HFF-Myc (cell line): ENCODE results near the gene SLC24A2.

Experiments used
- DNase-seq: peaks from one replicate; pipeline ENCODE4 v3.0.0-alpha.2; 2011; ENCODE audit warnings: low read depth; ENCODE audit errors: extremely low read depth
- H3K4me3 ChIP-seq: replicated peaks from 2 replicates; pipeline ENCODE4 v1.5.1; 2011; ENCODE audit warnings: low read depth, mild to moderate bottlenecking, control low read depth, low read length
- TF ChIP-seq, protein P1 (sequence below): IDR thresholded peaks from 2 replicates; pipeline ENCODE4 v1.5.1; 2012; ENCODE audit warnings: mild to moderate bottlenecking, low read depth, low read length, control low read depth; ENCODE audit errors: missing control alignments

SLC24A2 gene

DNA sequence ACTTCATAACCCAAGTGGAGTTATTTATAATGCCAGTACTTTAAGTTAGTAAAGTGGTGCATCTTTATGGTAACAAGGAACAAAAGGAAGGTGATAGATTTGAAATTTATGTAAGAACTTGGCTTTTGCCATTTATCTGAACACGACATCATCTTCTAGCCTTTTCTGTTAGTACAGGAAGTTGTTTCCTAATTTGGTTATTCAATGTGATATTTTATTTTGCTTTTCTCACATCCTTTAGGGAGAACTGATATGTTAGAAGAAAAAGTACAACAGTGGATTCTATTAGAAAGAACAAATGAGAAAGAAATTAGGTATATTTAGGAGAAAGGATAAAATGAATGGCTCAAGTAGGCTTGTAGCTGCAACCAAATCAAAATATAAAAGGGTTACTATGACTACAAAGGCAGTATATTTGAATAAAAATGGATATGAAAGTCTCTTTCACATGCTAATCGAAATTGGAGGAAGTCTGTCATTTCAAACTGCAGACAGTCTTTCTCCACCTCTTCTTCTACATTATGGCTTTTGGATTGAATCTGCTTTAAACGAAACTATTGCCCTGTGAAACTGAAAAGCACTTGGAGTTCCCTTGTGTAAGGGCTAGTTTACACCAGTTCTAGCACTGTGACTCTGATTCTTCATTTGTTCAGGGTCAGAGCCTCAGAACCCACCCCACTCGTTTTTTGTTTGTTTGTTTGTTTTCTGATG is 18.5 kb upstream of the SLC24A2 start:
- TF ChIP-seq, protein P1, sequence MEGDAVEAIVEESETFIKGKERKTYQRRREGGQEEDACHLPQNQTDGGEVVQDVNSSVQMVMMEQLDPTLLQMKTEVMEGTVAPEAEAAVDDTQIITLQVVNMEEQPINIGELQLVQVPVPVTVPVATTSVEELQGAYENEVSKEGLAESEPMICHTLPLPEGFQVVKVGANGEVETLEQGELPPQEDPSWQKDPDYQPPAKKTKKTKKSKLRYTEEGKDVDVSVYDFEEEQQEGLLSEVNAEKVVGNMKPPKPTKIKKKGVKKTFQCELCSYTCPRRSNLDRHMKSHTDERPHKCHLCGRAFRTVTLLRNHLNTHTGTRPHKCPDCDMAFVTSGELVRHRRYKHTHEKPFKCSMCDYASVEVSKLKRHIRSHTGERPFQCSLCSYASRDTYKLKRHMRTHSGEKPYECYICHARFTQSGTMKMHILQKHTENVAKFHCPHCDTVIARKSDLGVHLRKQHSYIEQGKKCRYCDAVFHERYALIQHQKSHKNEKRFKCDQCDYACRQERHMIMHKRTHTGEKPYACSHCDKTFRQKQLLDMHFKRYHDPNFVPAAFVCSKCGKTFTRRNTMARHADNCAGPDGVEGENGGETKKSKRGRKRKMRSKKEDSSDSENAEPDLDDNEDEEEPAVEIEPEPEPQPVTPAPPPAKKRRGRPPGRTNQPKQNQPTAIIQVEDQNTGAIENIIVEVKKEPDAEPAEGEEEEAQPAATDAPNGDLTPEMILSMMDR, result no peak
- no peak overlapping the region for H3K4me3 ChIP-seq
- DNase-seq, result no peak

DNA sequence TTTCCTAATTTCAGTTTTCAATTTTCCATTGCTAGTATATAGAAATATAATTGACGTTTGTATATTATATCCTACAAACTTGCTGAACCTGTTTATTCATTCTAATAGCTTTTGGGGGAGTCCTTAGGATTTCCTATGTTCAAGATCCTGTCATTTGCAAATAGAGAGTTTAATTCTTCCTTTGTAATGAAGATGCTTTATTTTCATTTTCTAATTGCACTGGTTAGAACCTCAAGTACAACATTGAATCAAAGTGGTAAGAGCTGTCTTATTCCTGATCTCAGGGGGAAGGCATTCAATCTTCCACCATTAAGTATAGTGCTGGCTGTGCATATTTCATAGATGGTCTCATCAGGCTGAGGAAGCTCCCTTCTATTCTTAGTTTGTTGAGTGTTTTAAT is 15.6 kb upstream of the SLC24A2 start:
- no peak overlapping the region for H3K4me3 ChIP-seq
- TF ChIP-seq, protein P1, result no peak

DNA sequence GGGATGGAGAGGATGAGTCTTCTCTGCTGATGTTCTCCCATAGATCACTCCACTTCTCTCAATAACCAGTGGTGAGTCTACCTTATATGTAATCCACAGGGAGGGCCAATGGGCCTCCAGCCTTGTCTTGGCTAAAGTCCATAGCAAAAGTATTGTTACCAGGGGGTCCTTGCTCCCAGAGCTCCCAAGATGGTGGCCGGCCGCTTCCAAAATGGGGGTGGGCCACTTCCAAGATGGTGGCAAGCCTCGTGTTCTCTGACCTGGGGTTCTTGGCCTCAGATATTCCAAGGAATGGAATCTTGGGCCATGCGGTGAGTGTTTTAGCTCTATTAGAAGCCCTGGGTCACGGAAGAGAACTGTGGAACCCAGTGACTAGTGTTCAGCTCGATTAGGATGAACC is 12.0 kb upstream of the SLC24A2 start:
- TF ChIP-seq, protein P1, result no peak
- DNase-seq, result no peak
- no peak overlapping the region for H3K4me3 ChIP-seq

More for the DNA sequence above, 15.6 kb upstream of the SLC24A2 start:
- DNase-seq, result no peak

DNA sequence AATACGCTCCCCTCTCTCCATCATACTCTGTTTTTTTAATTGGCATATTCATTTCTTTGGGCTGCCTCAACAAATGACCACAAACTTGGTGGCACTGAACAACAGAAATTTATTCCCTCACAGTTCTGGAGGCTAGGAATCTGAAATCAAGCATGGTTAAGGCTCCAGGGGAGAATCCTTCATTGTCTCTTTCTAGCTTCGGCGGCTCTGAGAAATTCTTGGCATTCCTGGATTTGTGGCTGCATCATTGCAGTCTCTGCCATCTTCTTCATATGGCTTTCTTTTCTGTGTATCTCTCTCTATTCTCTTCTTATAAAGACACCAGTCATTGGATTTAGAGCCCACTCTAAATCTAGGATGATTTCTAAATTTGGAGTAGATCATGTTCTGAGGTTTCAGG is 10.9 kb upstream of the SLC24A2 start:
- H3K4me3 ChIP-seq, result no peak overlapping the region
- DNase-seq, result no peak
- TF ChIP-seq, protein P1, result no peak

DNA sequence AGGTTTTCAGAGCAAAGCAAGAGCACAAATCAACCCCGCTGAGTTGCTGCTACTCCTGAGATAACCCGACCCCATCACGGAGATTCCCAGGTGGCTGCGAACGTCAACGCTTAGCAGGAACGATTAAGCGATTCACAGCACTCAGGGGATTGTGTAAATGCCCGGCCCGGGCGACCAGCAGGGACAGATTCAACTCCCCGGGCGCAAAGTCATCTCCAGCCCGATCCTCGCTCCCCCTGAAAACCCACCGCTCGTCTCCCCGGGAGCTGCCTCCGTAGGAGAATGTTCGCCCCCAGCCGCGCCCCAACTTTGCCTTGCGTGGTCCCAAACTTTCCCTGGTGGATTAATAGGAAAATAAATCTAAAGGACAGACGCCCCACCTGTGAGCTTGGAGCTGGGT is 685 bp downstream of the SLC24A2 start:
- TF ChIP-seq, protein P1, result no peak
- no peak for DNase-seq
- no peak overlapping the region for H3K4me3 ChIP-seq

DNA sequence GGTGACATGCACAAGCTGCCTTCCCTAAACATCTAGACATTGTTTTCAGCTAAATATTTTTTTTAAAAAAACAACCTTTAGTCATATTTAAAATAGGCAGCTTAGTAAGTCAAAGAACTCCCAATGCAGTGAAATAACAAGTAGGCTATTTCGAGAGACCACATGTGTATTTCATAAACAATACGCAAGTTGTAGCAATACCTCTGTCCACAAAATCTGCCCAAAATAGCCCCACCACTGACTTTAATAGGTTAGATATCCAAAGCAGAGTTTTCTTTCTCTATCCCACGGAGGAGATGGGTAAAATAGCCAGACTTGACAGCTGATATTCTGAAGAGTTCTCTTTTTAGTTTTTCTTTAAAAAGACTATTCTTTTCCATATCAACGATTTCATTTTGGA is 1.2 kb downstream of the SLC24A2 start:
- DNase-seq, result no peak
- no peak overlapping the region for H3K4me3 ChIP-seq
- TF ChIP-seq, protein P1, result no peak

DNA sequence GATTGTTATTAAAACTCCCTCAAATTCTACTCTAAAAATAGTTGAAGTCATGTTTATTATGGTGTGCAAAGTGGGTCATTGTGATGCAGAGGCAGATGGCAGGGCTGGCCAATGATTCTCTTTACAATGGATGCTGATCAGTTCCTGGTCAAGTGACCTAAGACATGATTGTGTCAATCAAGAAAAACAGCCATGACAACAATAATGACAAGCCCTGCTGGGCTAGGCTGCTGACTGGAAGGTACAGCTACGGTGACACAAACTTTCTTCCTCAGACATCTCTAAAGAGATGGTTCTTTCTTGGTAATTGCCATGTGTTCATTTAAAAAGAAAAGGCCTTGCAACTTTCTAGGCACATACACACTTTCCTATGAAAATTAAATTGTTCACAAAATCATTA is 3.6 kb downstream of the SLC24A2 start:
- TF ChIP-seq, protein P1, result no peak
- no peak overlapping the region for H3K4me3 ChIP-seq

More for the DNA sequence above, 3.6 kb downstream of the SLC24A2 start:
- no peak for DNase-seq
